ENCODE data around the gene HOXA6.
A peak's percentile ranks its signal among the peaks of the same experiment; 100 is the strongest.

GRCh38 chr7:27182285-27182841 lies 34.8 kb upstream of the HOXA6 start:
- TF ChIP-seq CTCF (IDR thresholded peaks at IDR 0.05) (peak in 1 of 4 experiments; percentile 1), POLR2A (IDR thresholded peaks at IDR 0.05) (no peak)
